Activated T-helper 17 cell treated with anti-CD3 and anti-CD28 coated beads, Interleukin-2, amount 50 U/mL, for 72 hours (primary cell): ENCODE results near the gene CNGA4. TPM values are rescaled to one million over a fixed set of nuclear protein-coding genes. Genes with fewer than 3 reads are reported as not detected.

ENCODE experiments used
- ATAC-seq: fragments of 150-1000 bp; cut with Tn5 transposase; replicated peaks from 2 replicates; pipeline ENCODE4 v1.10.0; 2021; ENCODE audit warnings: mild to moderate bottlenecking, moderate library complexity
- H3K27ac Mint-ChIP-seq: one replicate; pipeline ENCODE4 v1.8.0; 2022; ENCODE audit warnings: mixed read lengths
- H3K27me3 Mint-ChIP-seq: one replicate; pipeline ENCODE4 v1.8.0; 2022; ENCODE audit warnings: mixed read lengths
- H3K36me3 Mint-ChIP-seq: one replicate; pipeline ENCODE4 v1.8.0; 2022; ENCODE audit warnings: low read depth, mild to moderate bottlenecking, mixed read lengths
- H3K4me1 Mint-ChIP-seq: one replicate; pipeline ENCODE4 v1.8.0; 2022; ENCODE audit warnings: mixed read lengths
- H3K4me3 Mint-ChIP-seq: one replicate; pipeline ENCODE4 v1.8.0; 2022; ENCODE audit warnings: mild to moderate bottlenecking, mixed read lengths
- H3K9me3 Mint-ChIP-seq: one replicate; pipeline ENCODE4 v1.8.0; 2022; ENCODE audit warnings: mixed read lengths
- total RNA-seq, 2 donors: library from RNA; stranded (reverse); gene quantifications; one replicate each; pipeline ENCODE4 v1.2.3, GENCODE V29; 2022

Gene CNGA4
- total RNA-seq, 2 donors from 2014 or later, result 0.24 TPM; not detected in 1

DNA sequence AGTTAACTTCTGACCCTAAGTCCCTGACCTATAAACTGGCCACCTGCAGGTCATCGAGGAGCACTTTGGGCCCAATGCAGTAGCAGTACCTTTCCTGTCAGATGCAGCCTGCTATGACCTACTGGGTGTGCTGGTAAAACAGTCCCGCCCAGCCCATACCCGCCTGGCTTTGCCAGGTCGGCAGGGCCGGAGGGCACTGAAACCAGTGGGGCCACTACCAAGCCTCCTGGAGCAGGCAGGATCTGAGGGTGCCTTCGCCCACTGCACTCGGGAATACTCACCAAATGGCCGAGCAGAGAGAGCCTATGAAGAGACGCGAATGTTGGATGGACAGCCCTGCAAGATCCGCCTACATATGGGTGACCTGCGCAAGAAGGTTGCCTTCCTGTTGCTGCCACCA, 29.1 kb upstream of the CNGA4 start:
- ATAC-seq, result no peak
- Mint-ChIP-seq H3K4me3 (no peak overlapping the region), H3K4me1 (peaks cover 3% of the 10 kb centered on the region), H3K9me3 (no peaks in the 10 kb centered on the region), H3K27me3 (no peaks in the 10 kb centered on the region), H3K27ac (no peak overlapping the region), H3K36me3 (peaks cover 28% of the 10 kb centered on the region)

- no peaks in the 10 kb centered on the region for H3K9me3 Mint-ChIP-seq
Measured at GRCh38 chr11:6210274-6210955, 28.5 kb upstream of the CNGA4 start.

DNA sequence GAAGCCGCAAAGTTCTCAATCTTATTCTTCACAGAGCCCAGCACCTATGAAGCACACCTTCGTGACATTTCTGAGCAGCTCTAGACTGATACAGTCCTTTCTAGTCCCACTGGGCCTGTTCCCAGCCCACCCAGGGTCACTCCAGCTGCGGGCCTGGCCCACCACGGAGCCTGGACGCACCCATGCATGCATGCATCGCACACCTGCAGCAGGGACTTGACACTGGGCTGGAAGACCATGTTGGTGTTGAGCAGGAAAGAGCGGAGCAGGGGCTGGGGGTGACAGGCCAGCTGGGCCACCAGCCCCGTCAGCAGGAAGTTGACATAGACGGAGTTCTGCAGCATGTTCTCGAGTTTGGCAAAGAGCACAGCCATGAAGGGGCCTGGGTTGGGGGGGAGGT, 24.4 kb upstream of the CNGA4 start:
- no peak for ATAC-seq
- Mint-ChIP-seq H3K27me3 (no peaks in the 10 kb centered on the region), H3K36me3 (peaks cover 52% of the 10 kb centered on the region), H3K4me3 (no peak overlapping the region), H3K27ac (no peak overlapping the region), H3K4me1 (no peaks in the 10 kb centered on the region), H3K9me3 (no peaks in the 10 kb centered on the region)

More at GRCh38 chr11:6210274-6210955, 28.5 kb upstream of the CNGA4 start:
- Mint-ChIP-seq H3K36me3 (peaks cover 33% of the 10 kb centered on the region), H3K4me1 (no peaks in the 10 kb centered on the region), H3K27ac (no peak overlapping the region), H3K27me3 (no peaks in the 10 kb centered on the region), H3K4me3 (no peak overlapping the region)
- no peak for ATAC-seq

GRCh38 chr11:6216501-6216900, 22.4 kb upstream of the CNGA4 start:
- ATAC-seq, result no peak
- Mint-ChIP-seq H3K9me3 (no peaks in the 10 kb centered on the region), H3K27ac (no peak overlapping the region), H3K4me3 (no peak overlapping the region), H3K36me3 (peaks cover 63% of the 10 kb centered on the region), H3K27me3 (no peaks in the 10 kb centered on the region), H3K4me1 (peaks cover 5% of the 10 kb centered on the region)

DNA sequence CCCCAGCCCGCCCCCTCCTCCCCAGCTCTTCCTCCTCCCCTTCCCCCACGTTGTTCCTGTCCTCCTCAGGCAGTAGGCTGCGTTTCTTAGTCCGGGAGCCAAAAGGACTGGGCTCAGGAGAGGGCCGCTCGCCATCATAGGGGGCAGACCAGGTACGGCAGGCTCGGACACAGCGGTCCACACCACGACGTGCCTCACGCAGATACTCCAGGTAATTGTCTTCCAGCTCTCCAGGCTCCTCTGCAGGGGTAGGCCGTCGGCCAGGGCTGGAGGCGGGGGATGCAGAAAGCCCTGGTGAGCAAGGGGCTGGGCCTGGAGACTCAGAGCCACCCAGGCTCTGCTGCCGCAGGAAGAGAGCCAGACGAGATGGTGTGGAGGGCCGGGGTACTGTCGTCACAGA, 21.2 kb upstream of the CNGA4 start:
- ATAC-seq, result no peak
- Mint-ChIP-seq H3K27ac (no peak overlapping the region), H3K36me3 (peaks cover 75% of the 10 kb centered on the region), H3K9me3 (no peaks in the 10 kb centered on the region), H3K4me3 (no peak overlapping the region), H3K4me1 (peaks cover 8% of the 10 kb centered on the region), H3K27me3 (no peaks in the 10 kb centered on the region)

DNA sequence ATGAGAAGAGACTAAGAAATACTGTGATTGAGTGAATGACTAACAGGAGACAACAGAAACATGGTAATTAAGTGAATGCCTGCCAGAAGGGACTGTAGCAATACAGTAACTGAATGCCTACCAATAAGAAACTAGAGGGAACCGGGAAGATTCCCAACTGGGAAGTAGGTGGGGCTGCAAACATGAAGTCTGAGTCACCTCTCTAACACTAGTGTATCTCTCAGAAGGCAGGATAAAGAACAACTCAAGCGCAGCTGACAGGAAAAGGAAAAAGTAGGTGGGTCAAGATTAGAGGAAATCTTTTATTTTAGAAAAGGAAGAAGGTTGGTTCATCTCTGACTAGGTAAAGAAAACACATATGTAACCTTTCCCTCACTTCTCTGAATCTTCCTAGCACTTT, 19.5 kb upstream of the CNGA4 start:
- ATAC-seq, result no peak
- H3K9me3 Mint-ChIP-seq, result no peaks in the 10 kb centered on the region
- H3K4me1 Mint-ChIP-seq, result peaks cover 8% of the 10 kb centered on the region
- H3K36me3 Mint-ChIP-seq, result peaks cover 90% of the 10 kb centered on the region
- no peak overlapping the region for H3K27ac Mint-ChIP-seq
- no peak overlapping the region for H3K4me3 Mint-ChIP-seq
- no peaks in the 10 kb centered on the region for H3K27me3 Mint-ChIP-seq

GRCh38 chr11:6223854-6224253, 15.0 kb upstream of the CNGA4 start:
- Mint-ChIP-seq H3K9me3 (no peaks in the 10 kb centered on the region), H3K4me1 (peaks cover 15% of the 10 kb centered on the region), H3K4me3 (no peak overlapping the region)

GRCh38 chr11:6224421-6224820, 14.5 kb upstream of the CNGA4 start:
- no peak for ATAC-seq
- H3K9me3 Mint-ChIP-seq, result no peaks in the 10 kb centered on the region
- H3K27me3 Mint-ChIP-seq, result no peaks in the 10 kb centered on the region
- H3K4me3 Mint-ChIP-seq, result no peak overlapping the region
- peaks cover 21% of the 10 kb centered on the region for H3K4me1 Mint-ChIP-seq
- H3K36me3 Mint-ChIP-seq, result peaks cover 70% of the 10 kb centered on the region
- H3K27ac Mint-ChIP-seq, result no peak overlapping the region

More at GRCh38 chr11:6223854-6224253, 15.0 kb upstream of the CNGA4 start:
- no peak for ATAC-seq
- Mint-ChIP-seq H3K36me3 (peaks cover 76% of the 10 kb centered on the region), H3K27me3 (no peaks in the 10 kb centered on the region), H3K27ac (no peak overlapping the region)

DNA sequence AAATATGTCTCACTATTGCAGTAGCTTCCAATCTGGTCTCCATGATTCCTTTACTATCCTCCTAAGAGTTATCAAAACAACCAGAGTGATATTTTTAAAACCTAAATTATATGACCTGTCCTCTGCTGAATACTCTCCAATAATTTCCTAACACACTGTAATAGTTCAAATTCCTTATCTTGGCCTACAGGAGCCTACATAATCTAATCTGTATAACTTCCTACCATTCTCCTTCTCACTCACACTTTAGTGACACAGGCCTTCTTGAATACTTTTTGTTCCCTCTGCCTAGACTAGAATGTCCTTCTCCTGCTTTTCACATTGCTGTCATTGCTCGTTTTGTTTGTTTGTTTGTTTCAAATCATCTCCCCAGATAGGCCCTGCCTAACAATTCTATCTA, 13.9 kb upstream of the CNGA4 start:
- Mint-ChIP-seq H3K27ac (peak overlapping the region; percentile 0), H3K27me3 (no peaks in the 10 kb centered on the region)

DNA sequence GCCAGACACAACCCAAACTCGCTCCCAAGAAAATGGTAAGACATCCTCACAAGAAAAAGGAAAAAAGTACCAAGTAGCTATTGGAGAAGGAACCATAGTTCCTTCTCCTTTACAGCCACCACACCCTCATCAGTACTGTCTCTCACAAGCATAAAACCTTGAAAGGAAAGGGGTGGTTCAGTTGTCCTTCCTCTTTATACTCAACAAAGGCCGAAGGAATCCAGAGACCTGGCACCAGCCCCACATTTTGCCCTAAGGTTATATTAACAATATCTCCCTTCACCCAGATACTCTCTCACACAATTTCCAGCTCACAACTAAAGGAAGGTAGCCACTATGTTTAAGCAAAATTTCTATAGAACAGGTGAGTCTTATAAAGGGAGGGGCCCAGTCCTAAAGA, 13.0 kb upstream of the CNGA4 start:
- no peaks in the 10 kb centered on the region for H3K9me3 Mint-ChIP-seq
- ATAC-seq, result no peak
- H3K36me3 Mint-ChIP-seq, result peaks cover 61% of the 10 kb centered on the region
- H3K4me3 Mint-ChIP-seq, result no peak overlapping the region
- peak overlapping the region; percentile 0 for H3K27ac Mint-ChIP-seq
- H3K4me1 Mint-ChIP-seq, result peaks cover 30% of the 10 kb centered on the region
- H3K27me3 Mint-ChIP-seq, result no peaks in the 10 kb centered on the region

More for the DNA sequence above, 13.9 kb upstream of the CNGA4 start:
- Mint-ChIP-seq H3K4me1 (peaks cover 24% of the 10 kb centered on the region), H3K4me3 (no peak overlapping the region), H3K9me3 (no peaks in the 10 kb centered on the region), H3K36me3 (peaks cover 69% of the 10 kb centered on the region)
- ATAC-seq, result no peak

- H3K36me3 Mint-ChIP-seq, result peaks cover 35% of the 10 kb centered on the region
- ATAC-seq, result no peak
- no peak overlapping the region for H3K4me3 Mint-ChIP-seq
- H3K27ac Mint-ChIP-seq, result no peak overlapping the region
- H3K4me1 Mint-ChIP-seq, result peaks cover 42% of the 10 kb centered on the region
- H3K27me3 Mint-ChIP-seq, result no peaks in the 10 kb centered on the region
- H3K9me3 Mint-ChIP-seq, result no peaks in the 10 kb centered on the region
Measured at GRCh38 chr11:6228520-6228919, 10.4 kb upstream of the CNGA4 start.

- peak overlapping the region; percentile 53 for H3K27ac Mint-ChIP-seq
- H3K27me3 Mint-ChIP-seq, result no peaks in the 10 kb centered on the region
- H3K4me1 Mint-ChIP-seq, result peaks cover 46% of the 10 kb centered on the region
- H3K4me3 Mint-ChIP-seq, result no peak overlapping the region
- H3K9me3 Mint-ChIP-seq, result no peaks in the 10 kb centered on the region
- H3K36me3 Mint-ChIP-seq, result peaks cover 21% of the 10 kb centered on the region
- no peak for ATAC-seq
Measured at GRCh38 chr11:6229911-6230310, 9.0 kb upstream of the CNGA4 start.

DNA sequence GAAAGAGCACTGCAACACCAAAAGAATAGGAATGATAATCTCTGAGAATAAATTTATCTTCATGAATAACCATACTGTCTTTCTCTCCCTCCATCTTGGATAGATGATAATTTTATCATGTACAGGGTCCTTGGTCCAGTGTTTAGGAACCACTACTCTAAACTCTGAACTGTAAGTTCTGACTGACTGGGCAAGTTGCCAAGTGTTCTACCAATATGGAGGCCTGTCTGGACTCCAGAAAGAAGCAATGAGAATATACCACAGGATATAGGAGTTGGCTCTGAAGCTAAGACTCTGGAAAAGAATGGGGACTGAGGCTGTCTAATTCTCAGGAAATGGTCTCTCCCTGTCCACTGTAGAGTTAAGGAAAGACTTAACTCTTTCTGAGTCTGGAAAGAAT, 6.0 kb upstream of the CNGA4 start:
- peak overlapping the region; percentile 88 for H3K4me3 Mint-ChIP-seq
- H3K9me3 Mint-ChIP-seq, result no peaks in the 10 kb centered on the region
- H3K27me3 Mint-ChIP-seq, result no peaks in the 10 kb centered on the region
- H3K4me1 Mint-ChIP-seq, result peaks cover 43% of the 10 kb centered on the region
- peak overlapping the region; percentile 89 for H3K27ac Mint-ChIP-seq
- peaks cover 7% of the 10 kb centered on the region for H3K36me3 Mint-ChIP-seq
- ATAC-seq, result no peak

- peak overlapping the region; percentile 88 for H3K4me3 Mint-ChIP-seq
- peak overlapping the region; percentile 89 for H3K27ac Mint-ChIP-seq
- H3K9me3 Mint-ChIP-seq, result no peaks in the 10 kb centered on the region
- no peaks in the 10 kb centered on the region for H3K27me3 Mint-ChIP-seq
- peaks cover 5% of the 10 kb centered on the region for H3K36me3 Mint-ChIP-seq
- no peak for ATAC-seq
- peaks cover 41% of the 10 kb centered on the region for H3K4me1 Mint-ChIP-seq
Measured at GRCh38 chr11:6233984-6234386, 4.9 kb upstream of the CNGA4 start.

GRCh38 chr11:6234387-6235107, 4.3 kb upstream of the CNGA4 start, which contains the start of gene FHIP1B:
Gene FHIP1B, minus strand, starts transcription at chr11:6234636. Its CDS starts 10,120 bp downstream, at chr11:6224516.
- peaks cover 36% of the 10 kb centered on the region for H3K4me1 Mint-ChIP-seq

More at GRCh38 chr11:6234387-6235107, 4.3 kb upstream of the CNGA4 start, which contains the start of gene FHIP1B:
- peak; percentile 92 for ATAC-seq
- peaks cover 5% of the 10 kb centered on the region for H3K36me3 Mint-ChIP-seq
- H3K27ac Mint-ChIP-seq, result peak within 1 kb of the TSS; percentile 89
- peak within 1 kb of the TSS; percentile 88 for H3K4me3 Mint-ChIP-seq
- no peaks in the 10 kb centered on the region for H3K9me3 Mint-ChIP-seq
- H3K27me3 Mint-ChIP-seq, result no peaks in the 10 kb centered on the region
